Parietal lobe (tissue), 2 donors: ENCODE measurements around the gene ZNF213. TPM values are rescaled to one million over a fixed set of nuclear protein-coding genes. Genes with fewer than 3 reads are reported as not detected.
A peak's percentile ranks its signal among the peaks of the same experiment; 100 is the strongest.

Experiments used
- small RNA-seq: library from RNA; depleted of rRNA; stranded (forward); fragments of <200 nt; gene quantifications from one replicate; pipeline ENCODE3, GENCODE V24; 2014; ENCODE audit warnings: low replicate concordance
- total RNA-seq: library from RNA; depleted of rRNA; stranded (reverse); fragments of >200 nt; gene quantifications from one replicate; pipeline ENCODE4 v1.2.3, GENCODE V29; 2014

The ZNF213 gene
- 10.3 TPM for total RNA-seq

GRCh38 chr16:3134338-3135125 is at the start of gene ZNF213:
Gene ZNF213 (plus strand): TSS chr16:3135029. CDS start chr16:3137281, 2,252 bp downstream.

GRCh38 chr16:3098459-3099394 is 36.1 kb upstream of the ZNF213 start, which contains the start of gene ZSCAN10:
Gene ZSCAN10 (minus strand): TSS chr16:3099294. CDS start chr16:3092937, 6,357 bp downstream.

GRCh38 chr16:3112058-3112880 is 22.6 kb upstream of the ZNF213 start, which contains the start of gene ZNF205:
Gene ZNF205 (plus strand): TSS chr16:3112586. CDS start chr16:3113431, 845 bp downstream.

GRCh38 chr16:3187798-3188674 is 53.2 kb downstream of the ZNF213 start, which contains the start of gene OR1F1:
Gene OR1F1 (plus strand): TSS chr16:3188204.

Small RNA genes within 50 kb of the gene (small RNA-seq; reads per million reads assigned to genes)
- 1.2 reads per million, percentile 72 among the genes with 10 or more reads in this experiment for gene RNU1-22P

Other genes with a start within 250 kb of the ZNF213 start
- gene FLYWCH1, start 223.1 kb upstream of the ZNF213 start, total RNA-seq: 25.0 TPM
- gene KREMEN2, start 170.8 kb upstream of the ZNF213 start, total RNA-seq: not detected
- gene PAQR4, start 165.7 kb upstream of the ZNF213 start, total RNA-seq: 20.3 TPM
- 5.9 TPM for gene PKMYT1, start 154.6 kb upstream of the ZNF213 start, total RNA-seq
- not detected for gene CLDN9, start 122.1 kb upstream of the ZNF213 start, total RNA-seq
- 0.63 TPM for gene CLDN6, start 116.8 kb upstream of the ZNF213 start, total RNA-seq
- not detected for gene TNFRSF12A, start 114.7 kb upstream of the ZNF213 start, total RNA-seq
- gene HCFC1R1, start 111.1 kb upstream of the ZNF213 start, total RNA-seq: 17.2 TPM
- gene THOC6, start 111.0 kb upstream of the ZNF213 start, total RNA-seq: 4.4 TPM
- 0.31 TPM for gene BICDL2, start 98.1 kb upstream of the ZNF213 start, total RNA-seq
- 0.63 TPM for gene MMP25, start 88.5 kb upstream of the ZNF213 start, total RNA-seq
- gene IL32, start 69.4 kb upstream of the ZNF213 start, total RNA-seq: 1.6 TPM
- gene ZSCAN10, start 35.7 kb upstream of the ZNF213 start, total RNA-seq: not detected
- 14.4 TPM for gene ZNF205, start 22.4 kb upstream of the ZNF213 start, total RNA-seq
- gene OR1F1, start 53.2 kb downstream of the ZNF213 start, total RNA-seq: 0.94 TPM
- gene ZNF200, start 100.1 kb downstream of the ZNF213 start, total RNA-seq: 16.3 TPM
- gene MEFV, start 121.6 kb downstream of the ZNF213 start, total RNA-seq: 0.31 TPM
- gene ZNF263, start 148.5 kb downstream of the ZNF213 start, total RNA-seq: 55.7 TPM
- gene TIGD7, start 170.4 kb downstream of the ZNF213 start, total RNA-seq: 24.1 TPM
- gene ZNF75A, start 170.5 kb downstream of the ZNF213 start, total RNA-seq: 71.1 TPM
- 0.94 TPM for gene OR2C1, start 220.9 kb downstream of the ZNF213 start, total RNA-seq